ENCODE results near the gene C9orf152. TPM values are rescaled to one million over a fixed set of nuclear protein-coding genes. Genes with fewer than 3 reads are reported as not detected.

C9orf152 gene
- polyA plus RNA-seq, 1 donor from 2014 or later = not detected

- Histone ChIP-seq H3K4me2 (ENCODE audit: low read length) (no peak overlapping the region), H3K36me3 (ENCODE audit: insufficient read depth, low read length) (peaks cover 2% of the 10 kb centered on the region), H3K9ac (ENCODE audit: low read length) (no peak overlapping the region), H3K9me3 (ENCODE audit: low read length) (no peaks in the 10 kb centered on the region), H3K79me2 (replicated peaks; ENCODE audit: insufficient read depth, low read length) (peaks cover 25% of the 10 kb centered on the region), H3K27ac (ENCODE audit: low read length) (no peak overlapping the region), H4K20me1 (ENCODE audit: insufficient read depth) (no peaks in the 10 kb centered on the region), H3F3A (ENCODE audit: insufficient read depth, low read length, poor library complexity, severe bottlenecking) (no peaks in the 10 kb centered on the region), H3K27me3 (ENCODE audit: insufficient read depth, low read depth, low read length) (no peaks in the 10 kb centered on the region), H3K4me3 (ENCODE audit: low read length) (no peak overlapping the region), H2AFZ (ENCODE audit: low read depth, low read length) (no peak overlapping the region), H3K9me2 (ENCODE audit: insufficient read depth, low read length) (no peaks in the 10 kb centered on the region)
- no peak for TF ChIP-seq REST (IDR thresholded peaks at IDR 0.05; ENCODE audit: borderline replicate concordance)
- no peak for TF ChIP-seq TAF1 (IDR thresholded peaks at IDR 0.05; ENCODE audit: low read depth)
- no peak for TF ChIP-seq RAD21 (conservative IDR thresholded peaks at IDR 0.05)
- no peak for TF ChIP-seq POLR2AphosphoS5 (IDR thresholded peaks at IDR 0.05)
- TF ChIP-seq EZH2 (IDR thresholded peaks at IDR 0.05; ENCODE audit: borderline replicate concordance, insufficient read depth, low read length, poor library complexity, severe bottlenecking) = no peak
- no peak for TF ChIP-seq SMC3 (conservative IDR thresholded peaks at IDR 0.05; ENCODE audit: poor library complexity)
- no peak for TF ChIP-seq EP300 (conservative IDR thresholded peaks at IDR 0.05; ENCODE audit: poor library complexity, severe bottlenecking)
- no peak for TF ChIP-seq MXI1 (conservative IDR thresholded peaks at IDR 0.05; ENCODE audit: poor library complexity, severe bottlenecking)
- TF ChIP-seq CTCF (IDR thresholded peaks at IDR 0.05; ENCODE audit: poor library complexity, severe bottlenecking) = no peak
These were observed 41.6 kb upstream of the C9orf152 start for GRCh38 chr9:110249603-110250002.

GRCh38 chr9:110248361-110248760 lies 40.4 kb upstream of the C9orf152 start:
- H3K4me2 ChIP-seq (ENCODE audit: low read length) = no peak overlapping the region
- no peaks in the 10 kb centered on the region for H4K20me1 ChIP-seq (ENCODE audit: insufficient read depth)
- H3K36me3 ChIP-seq (ENCODE audit: insufficient read depth, low read length) = peaks cover 5% of the 10 kb centered on the region
- no peak overlapping the region for H3K27ac ChIP-seq (ENCODE audit: low read length)
- H2AFZ ChIP-seq (ENCODE audit: low read depth, low read length) = no peak overlapping the region
- H3K27me3 ChIP-seq (ENCODE audit: insufficient read depth, low read depth, low read length) = no peaks in the 10 kb centered on the region
- no peaks in the 10 kb centered on the region for H3F3A ChIP-seq (ENCODE audit: insufficient read depth, low read length, poor library complexity, severe bottlenecking)
- no peaks in the 10 kb centered on the region for H3K9me2 ChIP-seq (ENCODE audit: insufficient read depth, low read length)
- no peak overlapping the region for H3K9ac ChIP-seq (ENCODE audit: low read length)
- peaks cover 15% of the 10 kb centered on the region for H3K79me2 ChIP-seq (replicated peaks; ENCODE audit: insufficient read depth, low read length)
- H3K4me3 ChIP-seq (ENCODE audit: low read length) = no peak overlapping the region
- H3K9me3 ChIP-seq (ENCODE audit: low read length) = no peaks in the 10 kb centered on the region
- no peak for TF ChIP-seq REST (IDR thresholded peaks at IDR 0.05; ENCODE audit: borderline replicate concordance)
- no peak for TF ChIP-seq POLR2AphosphoS5 (IDR thresholded peaks at IDR 0.05)
- no peak for TF ChIP-seq MXI1 (conservative IDR thresholded peaks at IDR 0.05; ENCODE audit: poor library complexity, severe bottlenecking)
- no peak for TF ChIP-seq CTCF (IDR thresholded peaks at IDR 0.05; ENCODE audit: poor library complexity, severe bottlenecking)
- TF ChIP-seq TAF1 (IDR thresholded peaks at IDR 0.05; ENCODE audit: low read depth) = no peak
- TF ChIP-seq SMC3 (conservative IDR thresholded peaks at IDR 0.05; ENCODE audit: poor library complexity) = no peak
- no peak for TF ChIP-seq EZH2 (IDR thresholded peaks at IDR 0.05; ENCODE audit: borderline replicate concordance, insufficient read depth, low read length, poor library complexity, severe bottlenecking)
